K562 (cell line): ENCODE measurements around the gene RXRB. TPM values are rescaled to one million over a fixed set of nuclear protein-coding genes. Genes with fewer than 3 reads are reported as not detected.
A peak's percentile ranks its signal among the peaks of the same experiment; 100 is the strongest.

Experiments
- BCLAF1 ChIP-seq, 2 experiments: fragments of 450-650 bp in 1 of 2; IDR thresholded peaks; 2 replicates each; pipeline ENCODE4 v1.6.1; 2011 to 2017; ENCODE audit warnings: low read depth in 2 of 2, antibody characterized with exemption in 1 of 2, borderline replicate concordance in 1 of 2, low read length in 1 of 2, mild to moderate bottlenecking in 1 of 2, mixed read lengths in 1 of 2; ENCODE audit not compliant: control insufficient read depth in 1 of 2
- CBFB ChIP-seq: sonication (generic); formaldehyde crosslinking; IDR thresholded peaks from 2 replicates; pipeline ENCODE4 v1.4.0; 2020; ENCODE audit warnings: mild to moderate bottlenecking, missing genetic modification reagents
- CBX5 ChIP-seq: IDR thresholded peaks from 2 replicates; pipeline ENCODE4 v1.6.1; 2014; ENCODE audit warnings: low read depth, borderline replicate concordance
- FUS ChIP-seq: fragments of 200-400 bp; formaldehyde crosslinking; optimal IDR thresholded peaks from 2 replicates; pipeline ENCODE3; 2017; ENCODE audit warnings: low read depth, low read length
- MED1 ChIP-seq: sonication (generic); formaldehyde crosslinking; IDR thresholded peaks from 2 replicates; pipeline ENCODE4 v1.8.1; 2023; ENCODE audit warnings: missing genetic modification reagents, borderline replicate concordance
- TCFL5 ChIP-seq: fragments of 250-450 bp; sonication (Bioruptor Pico); conservative IDR thresholded peaks from 2 replicates; pipeline ENCODE4 v1.6.1; 2021; ENCODE audit warnings: mild to moderate bottlenecking, moderate library complexity, matching md5 sums
- ZBTB17 ChIP-seq: fragments of 450-650 bp; formaldehyde crosslinking; IDR thresholded peaks from 2 replicates; pipeline ENCODE4 v1.4.0; 2020; ENCODE audit warnings: mild to moderate bottlenecking
- ZFP36 ChIP-seq: fragments of 150-350 bp; IDR thresholded peaks from 2 replicates; pipeline ENCODE4 v1.6.1; 2018; ENCODE audit warnings: low read length, low read depth; ENCODE audit not compliant: partially characterized antibody
- ZKSCAN1 ChIP-seq: fragments of 150-350 bp; IDR thresholded peaks from 2 replicates; pipeline ENCODE4 v1.6.1; 2016; ENCODE audit warnings: low read depth, low read length
- ZNF133 ChIP-seq: fragments of 250-450 bp; sonication (Bioruptor Pico); IDR thresholded peaks from 2 replicates; pipeline ENCODE4 v1.4.0; 2020; ENCODE audit warnings: mild to moderate bottlenecking
- ZNF311 ChIP-seq: fragments of 250-450 bp; sonication (Bioruptor Pico); IDR thresholded peaks from 2 replicates; pipeline ENCODE4 v1.4.0; 2020; ENCODE audit warnings: mild to moderate bottlenecking, moderate library complexity
- ZNF696 ChIP-seq: fragments of 250-450 bp; sonication (Bioruptor Pico); conservative IDR thresholded peaks from 2 replicates; pipeline ENCODE4 v1.4.0; 2020; ENCODE audit warnings: mild to moderate bottlenecking, moderate library complexity
- polyA plus RNA-seq, 8 experiments: library from polyadenylated mRNA; depleted of rRNA in 4 of 8; stranded (reverse) in 5 of 8; unstranded in 3 of 8; fragments of >200 nt; fragmentation: Nextera tagmentation in 2 of 8; fragmentation: Illumina TruSeq in 1 of 8; extraction: Ambion mirVana in 2 of 8; extraction: Trizol in 1 of 8; gene quantifications; 2 replicates each; pipeline versions ENCODE4 v1.2.1 to v1.2.3, GENCODE V29; 2011 to 2014; ENCODE audit warnings: inconsistent platforms in 1 of 8, missing spikeins in 1 of 8
- total RNA-seq, 7 experiments: library from RNA; depleted of rRNA in 6 of 7; stranded (reverse); fragments of >200 nt in 6 of 7; fragmentation: Illumina TruSeq in 2 of 7; extraction: Trizol in 2 of 7; gene quantifications; 2 replicates each; pipeline versions ENCODE4 v1.2.1 to v1.2.3, GENCODE V29; 2011 to 2021; ENCODE audit warnings: low replicate concordance in 1 of 7
- TF ChIP-seq, protein P1 (sequence below): sonication (generic); formaldehyde crosslinking; IDR thresholded peaks from 2 replicates; pipeline ENCODE4 v1.8.1; 2023; ENCODE audit warnings: mild to moderate bottlenecking, missing genetic modification reagents
- TF ChIP-seq, protein P2 (sequence below): sonication (generic); formaldehyde crosslinking; IDR thresholded peaks from 2 replicates; pipeline ENCODE4 v1.8.0; 2022; ENCODE audit warnings: mild to moderate bottlenecking, missing genetic modification reagents
- TF ChIP-seq, protein P3 (sequence below): sonication (generic); formaldehyde crosslinking; IDR thresholded peaks from 2 replicates; pipeline ENCODE4 v1.8.1; 2023; ENCODE audit warnings: mild to moderate bottlenecking, missing genetic modification reagents

The RXRB gene
- total and polyA plus RNA-seq, 9 of the 15 experiments (the other 6 are each of a cell fraction or from before 2014, with no cell fraction given) = 0.76 to 35.5 (median 18.4) TPM

GRCh38 chr6:33208091-33208967 lies 7.9 kb upstream of the RXRB start, which contains the start of gene RING1 (continued):
- TF ChIP-seq, protein P1, sequence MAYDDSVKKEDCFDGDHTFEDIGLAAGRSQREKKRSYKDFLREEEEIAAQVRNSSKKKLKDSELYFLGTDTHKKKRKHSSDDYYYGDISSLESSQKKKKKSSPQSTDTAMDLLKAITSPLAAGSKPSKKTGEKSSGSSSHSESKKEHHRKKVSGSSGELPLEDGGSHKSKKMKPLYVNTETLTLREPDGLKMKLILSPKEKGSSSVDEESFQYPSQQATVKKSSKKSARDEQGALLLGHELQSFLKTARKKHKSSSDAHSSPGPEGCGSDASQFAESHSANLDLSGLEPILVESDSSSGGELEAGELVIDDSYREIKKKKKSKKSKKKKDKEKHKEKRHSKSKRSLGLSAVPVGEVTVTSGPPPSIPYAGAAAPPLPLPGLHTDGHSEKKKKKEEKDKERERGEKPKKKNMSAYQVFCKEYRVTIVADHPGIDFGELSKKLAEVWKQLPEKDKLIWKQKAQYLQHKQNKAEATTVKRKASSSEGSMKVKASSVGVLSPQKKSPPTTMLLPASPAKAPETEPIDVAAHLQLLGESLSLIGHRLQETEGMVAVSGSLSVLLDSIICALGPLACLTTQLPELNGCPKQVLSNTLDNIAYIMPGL = peak; percentile 97
- TF ChIP-seq ZNF133 (CRISPR knock-in tag) (no peak), CBFB (CRISPR knock-in tag) (peak; percentile 73; the same call in 1 of the 2 replicates), ZNF696 (CRISPR knock-in tag) (no peak), CBX5 (no peak), MED1 (no peak), ZBTB17 (CRISPR knock-in tag) (no peak; the same call in 1 of the 2 replicates), FUS (peak; percentile 86), ZNF311 (no peak), TCFL5 (CRISPR knock-in tag) (no peak), ZFP36 (no peak), BCLAF1 (IDR thresholded peaks at IDR 0.05; ENCODE audit: borderline replicate concordance in 1 of 2, control insufficient read depth in 1 of 2, low read depth in 2 of 2, low read length in 1 of 2) (no peak), ZKSCAN1 (no peak)
- TF ChIP-seq, protein P2, sequence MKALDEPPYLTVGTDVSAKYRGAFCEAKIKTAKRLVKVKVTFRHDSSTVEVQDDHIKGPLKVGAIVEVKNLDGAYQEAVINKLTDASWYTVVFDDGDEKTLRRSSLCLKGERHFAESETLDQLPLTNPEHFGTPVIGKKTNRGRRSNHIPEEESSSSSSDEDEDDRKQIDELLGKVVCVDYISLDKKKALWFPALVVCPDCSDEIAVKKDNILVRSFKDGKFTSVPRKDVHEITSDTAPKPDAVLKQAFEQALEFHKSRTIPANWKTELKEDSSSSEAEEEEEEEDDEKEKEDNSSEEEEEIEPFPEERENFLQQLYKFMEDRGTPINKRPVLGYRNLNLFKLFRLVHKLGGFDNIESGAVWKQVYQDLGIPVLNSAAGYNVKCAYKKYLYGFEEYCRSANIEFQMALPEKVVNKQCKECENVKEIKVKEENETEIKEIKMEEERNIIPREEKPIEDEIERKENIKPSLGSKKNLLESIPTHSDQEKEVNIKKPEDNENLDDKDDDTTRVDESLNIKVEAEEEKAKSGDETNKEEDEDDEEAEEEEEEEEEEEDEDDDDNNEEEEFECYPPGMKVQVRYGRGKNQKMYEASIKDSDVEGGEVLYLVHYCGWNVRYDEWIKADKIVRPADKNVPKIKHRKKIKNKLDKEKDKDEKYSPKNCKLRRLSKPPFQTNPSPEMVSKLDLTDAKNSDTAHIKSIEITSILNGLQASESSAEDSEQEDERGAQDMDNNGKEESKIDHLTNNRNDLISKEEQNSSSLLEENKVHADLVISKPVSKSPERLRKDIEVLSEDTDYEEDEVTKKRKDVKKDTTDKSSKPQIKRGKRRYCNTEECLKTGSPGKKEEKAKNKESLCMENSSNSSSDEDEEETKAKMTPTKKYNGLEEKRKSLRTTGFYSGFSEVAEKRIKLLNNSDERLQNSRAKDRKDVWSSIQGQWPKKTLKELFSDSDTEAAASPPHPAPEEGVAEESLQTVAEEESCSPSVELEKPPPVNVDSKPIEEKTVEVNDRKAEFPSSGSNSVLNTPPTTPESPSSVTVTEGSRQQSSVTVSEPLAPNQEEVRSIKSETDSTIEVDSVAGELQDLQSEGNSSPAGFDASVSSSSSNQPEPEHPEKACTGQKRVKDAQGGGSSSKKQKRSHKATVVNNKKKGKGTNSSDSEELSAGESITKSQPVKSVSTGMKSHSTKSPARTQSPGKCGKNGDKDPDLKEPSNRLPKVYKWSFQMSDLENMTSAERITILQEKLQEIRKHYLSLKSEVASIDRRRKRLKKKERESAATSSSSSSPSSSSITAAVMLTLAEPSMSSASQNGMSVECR (CRISPR knock-in tag) = peak; percentile 95
- TF ChIP-seq, protein P3, sequence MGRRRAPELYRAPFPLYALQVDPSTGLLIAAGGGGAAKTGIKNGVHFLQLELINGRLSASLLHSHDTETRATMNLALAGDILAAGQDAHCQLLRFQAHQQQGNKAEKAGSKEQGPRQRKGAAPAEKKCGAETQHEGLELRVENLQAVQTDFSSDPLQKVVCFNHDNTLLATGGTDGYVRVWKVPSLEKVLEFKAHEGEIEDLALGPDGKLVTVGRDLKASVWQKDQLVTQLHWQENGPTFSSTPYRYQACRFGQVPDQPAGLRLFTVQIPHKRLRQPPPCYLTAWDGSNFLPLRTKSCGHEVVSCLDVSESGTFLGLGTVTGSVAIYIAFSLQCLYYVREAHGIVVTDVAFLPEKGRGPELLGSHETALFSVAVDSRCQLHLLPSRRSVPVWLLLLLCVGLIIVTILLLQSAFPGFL (CRISPR knock-in tag) = no peak
